T1000 (cell line): Measurements from ENCODE around the gene AHDC1.
"Not testable (repeated sequence)": the region's sequence is repeated elsewhere in the genome, so short reads cannot be mapped to it uniquely, and the experiment has no call there.

ENCODE experiments used
- DNase-seq: peaks from one replicate; lab custom pipeline; 2025; ENCODE audit warnings: mixed read lengths; lab: John Stamatoyannopoulos, UW

Gene AHDC1

DNA sequence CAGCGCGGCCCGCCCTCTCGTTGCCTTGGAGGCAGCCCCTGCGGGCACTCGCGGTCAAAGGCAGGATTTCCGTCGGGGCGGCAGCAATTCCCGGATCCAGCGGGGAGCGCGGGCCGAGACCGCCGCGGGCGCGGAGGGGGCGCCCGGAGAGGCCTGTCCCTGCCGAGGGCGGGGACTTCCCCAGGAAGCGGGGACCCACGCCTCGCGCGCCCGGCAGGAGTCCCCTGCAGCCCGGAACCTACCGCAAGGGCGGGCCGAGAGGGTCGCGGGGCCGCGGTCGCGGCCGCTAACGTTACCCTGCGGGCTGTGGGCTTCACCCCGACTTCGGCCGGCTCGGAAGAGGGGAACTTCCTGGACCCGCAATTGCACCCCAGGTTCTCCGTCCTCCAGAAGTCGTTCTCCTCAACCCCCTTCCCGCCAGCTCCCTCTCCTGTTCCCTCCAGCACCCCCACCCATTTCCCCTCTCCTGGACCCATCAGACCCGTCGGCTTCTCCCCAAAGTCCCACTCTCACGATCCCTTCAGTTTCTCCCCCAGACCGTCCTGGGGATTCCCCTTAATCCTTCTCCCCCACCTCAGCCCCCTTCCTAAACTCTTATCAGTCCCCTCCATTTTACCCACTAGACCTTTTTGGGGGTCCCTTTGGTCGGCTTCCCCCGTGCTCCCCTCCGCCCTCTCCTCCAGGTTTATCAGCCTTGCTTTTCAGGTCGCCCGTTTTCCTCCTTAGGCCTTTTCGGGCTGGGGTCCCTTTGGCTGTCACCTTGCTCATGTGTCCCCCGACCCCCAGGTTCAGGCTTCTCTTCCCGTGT is 30.4 kb upstream of the AHDC1 start:
- no peak for DNase-seq

- DNase-seq = no peak
These were observed 29.8 kb upstream of the AHDC1 start for GRCh38 chr1:27633640-27634176.

DNA sequence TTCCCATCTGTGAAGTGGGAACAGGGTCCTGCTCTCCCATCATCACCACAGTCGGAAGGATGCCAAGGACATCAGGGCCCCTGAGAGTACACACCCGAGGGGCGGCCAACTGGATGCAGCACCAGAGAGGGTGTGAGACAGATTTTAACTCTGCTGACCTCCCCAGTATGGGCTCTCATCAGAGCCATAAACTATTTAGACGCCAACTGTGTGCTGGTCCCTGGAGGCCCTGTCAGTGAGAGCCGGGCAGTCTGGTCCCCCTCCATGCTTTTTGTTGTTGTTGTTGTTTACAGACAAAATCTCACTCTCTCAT is 29.3 kb upstream of the AHDC1 start:
- DNase-seq = no peak

DNA sequence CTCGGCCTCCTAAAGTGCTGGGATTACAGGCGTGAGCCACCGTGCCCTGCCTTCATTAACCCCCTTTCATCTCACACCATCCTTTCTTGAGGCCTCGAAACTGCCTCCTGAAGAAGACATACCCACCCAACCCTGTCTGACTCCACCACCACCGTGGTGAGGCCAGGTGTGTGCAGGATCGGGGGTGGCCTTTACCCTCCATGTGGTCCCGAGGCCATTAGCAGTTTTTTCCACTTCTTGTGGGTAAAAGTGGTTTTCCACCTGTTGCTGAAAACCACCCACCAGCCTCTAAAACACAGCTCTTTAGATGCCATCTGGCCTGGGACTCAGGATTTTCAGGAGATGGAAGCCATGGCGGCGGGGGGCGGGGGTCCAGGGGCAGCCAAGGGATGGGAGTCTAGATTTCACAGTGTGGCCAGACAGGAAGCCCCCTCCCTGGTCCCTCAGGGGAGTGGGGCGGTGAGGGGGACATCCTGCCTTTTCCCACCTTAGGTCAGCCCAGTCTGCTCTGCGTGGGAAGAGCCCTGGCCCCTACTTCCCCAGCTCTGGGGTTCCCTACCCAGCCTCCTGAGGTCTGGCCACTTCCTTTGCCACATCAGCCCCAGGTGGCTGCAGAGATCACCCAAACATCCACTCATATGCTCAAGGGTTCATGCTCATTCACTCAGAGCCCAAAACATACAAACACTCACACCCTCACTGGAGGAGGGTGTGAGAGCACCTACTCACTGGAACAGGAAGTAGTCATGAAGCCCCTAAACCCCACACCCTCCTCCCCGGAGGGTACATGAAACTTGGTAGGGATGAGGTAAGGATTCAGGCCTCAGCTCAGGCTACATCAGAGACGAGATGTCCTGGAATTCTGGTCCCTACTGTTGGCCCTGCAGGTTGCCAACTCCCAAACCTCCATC is 28.7 kb upstream of the AHDC1 start:
- no peak for DNase-seq

DNA sequence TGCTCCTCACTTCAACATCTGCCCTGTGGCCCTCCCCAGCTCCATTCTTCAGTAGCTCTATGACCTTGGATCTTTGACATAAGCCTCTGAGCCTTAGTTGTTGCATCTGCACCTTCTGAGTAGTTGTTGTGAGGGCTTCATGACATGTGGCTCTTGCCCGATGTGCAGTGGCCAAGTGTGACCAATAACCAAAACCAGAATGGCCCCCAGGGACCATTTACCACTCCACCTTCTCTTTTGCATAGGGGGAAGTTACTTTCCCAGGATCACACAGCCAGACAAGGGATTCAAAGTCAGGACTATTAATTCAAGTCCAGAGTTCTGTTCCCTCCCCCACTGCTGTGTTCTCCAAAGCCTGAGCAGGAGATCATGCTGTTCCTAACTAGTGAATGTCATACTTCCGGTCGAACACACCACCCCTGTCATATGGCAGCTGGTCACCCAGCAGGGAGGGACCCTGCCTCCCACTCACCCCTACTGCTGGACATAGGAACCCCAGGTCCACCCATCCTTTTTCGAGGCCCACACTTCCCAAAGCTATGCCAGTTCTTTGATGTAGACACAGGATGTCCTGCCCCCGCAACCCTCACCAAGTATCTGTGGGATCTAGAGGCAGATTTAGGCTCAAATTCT is 27.0 kb upstream of the AHDC1 start:
- no peak for DNase-seq

DNA sequence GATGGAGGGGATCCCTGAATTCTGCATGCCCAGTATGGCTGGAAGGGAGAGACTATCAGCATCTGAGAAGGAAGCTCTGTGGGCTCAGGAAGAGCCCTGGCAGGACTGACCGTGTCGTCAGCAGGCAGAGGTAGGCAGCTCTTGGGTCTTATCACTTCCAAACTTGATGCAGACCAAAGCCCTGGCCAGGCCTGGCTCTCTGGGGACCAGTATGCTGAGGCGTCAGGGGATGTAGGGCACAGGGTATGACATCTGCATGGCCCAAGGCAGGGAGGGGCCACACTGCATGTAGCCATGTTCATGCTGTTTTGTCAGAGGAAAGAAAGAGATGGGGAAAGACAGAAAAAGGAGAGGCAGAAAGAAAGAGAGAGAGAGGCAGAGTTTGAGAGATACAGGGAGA is 24.8 kb upstream of the AHDC1 start:
- DNase-seq = no peak

DNA sequence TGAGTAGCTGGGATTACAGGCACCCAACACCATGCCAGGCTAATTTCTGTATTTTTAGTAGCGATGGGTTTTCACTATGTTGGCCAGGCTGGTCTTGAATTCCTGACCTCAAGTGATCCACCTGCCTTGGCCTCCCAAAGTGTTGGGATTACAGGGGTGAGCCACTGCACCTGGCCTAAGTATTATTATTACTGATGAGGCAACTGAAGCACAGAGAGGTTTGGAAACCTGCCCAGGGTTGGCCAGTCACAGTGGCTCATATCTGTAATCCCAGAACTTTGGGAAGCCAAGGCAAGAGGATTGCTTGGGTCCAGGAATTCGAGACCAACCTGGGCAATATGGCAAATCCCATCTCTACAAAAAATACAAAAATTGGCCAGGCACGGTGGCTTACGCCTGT is 23.8 kb upstream of the AHDC1 start:
- DNase-seq = not testable (repeated sequence)

- no peak for DNase-seq
These were observed 23.1 kb upstream of the AHDC1 start for GRCh38 chr1:27627061-27627460.

GRCh38 chr1:27626031-27626935 is 22.3 kb upstream of the AHDC1 start:
- no peak for DNase-seq

DNA sequence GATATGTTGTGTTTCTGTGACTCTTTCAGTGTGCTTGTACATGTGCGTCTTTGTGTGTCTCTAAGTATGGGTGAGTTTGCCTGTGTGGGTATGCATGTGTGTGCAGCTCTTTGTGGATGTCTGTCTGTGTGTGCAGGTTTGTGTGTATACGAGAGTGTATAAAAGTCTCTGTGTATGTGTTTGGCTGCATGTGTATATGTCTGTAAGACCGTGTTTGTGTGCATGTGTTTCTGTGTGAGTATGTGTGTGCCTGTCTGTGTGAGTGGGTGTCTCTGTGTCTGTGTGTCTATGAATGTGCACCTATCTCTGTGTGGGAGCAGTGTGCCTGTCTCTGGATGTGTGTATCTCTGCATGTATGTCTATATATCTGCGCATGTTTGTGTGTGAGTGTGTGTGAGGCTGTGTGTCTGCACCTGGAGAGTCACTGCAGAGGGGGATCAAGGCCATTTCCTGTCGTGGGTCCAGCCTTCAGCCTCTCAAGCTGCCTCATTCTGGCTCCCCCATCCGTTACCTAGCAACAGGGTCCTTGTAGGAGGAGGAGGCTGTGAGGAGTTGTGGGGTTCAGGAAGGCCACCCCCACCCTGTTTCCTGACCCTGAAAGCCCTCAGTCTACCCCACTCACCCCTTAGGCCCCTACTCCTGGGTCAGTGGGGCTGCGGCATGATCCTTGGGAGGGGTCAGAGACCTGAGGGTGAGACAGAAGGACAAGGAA is 20.7 kb upstream of the AHDC1 start:
- no peak for DNase-seq

DNA sequence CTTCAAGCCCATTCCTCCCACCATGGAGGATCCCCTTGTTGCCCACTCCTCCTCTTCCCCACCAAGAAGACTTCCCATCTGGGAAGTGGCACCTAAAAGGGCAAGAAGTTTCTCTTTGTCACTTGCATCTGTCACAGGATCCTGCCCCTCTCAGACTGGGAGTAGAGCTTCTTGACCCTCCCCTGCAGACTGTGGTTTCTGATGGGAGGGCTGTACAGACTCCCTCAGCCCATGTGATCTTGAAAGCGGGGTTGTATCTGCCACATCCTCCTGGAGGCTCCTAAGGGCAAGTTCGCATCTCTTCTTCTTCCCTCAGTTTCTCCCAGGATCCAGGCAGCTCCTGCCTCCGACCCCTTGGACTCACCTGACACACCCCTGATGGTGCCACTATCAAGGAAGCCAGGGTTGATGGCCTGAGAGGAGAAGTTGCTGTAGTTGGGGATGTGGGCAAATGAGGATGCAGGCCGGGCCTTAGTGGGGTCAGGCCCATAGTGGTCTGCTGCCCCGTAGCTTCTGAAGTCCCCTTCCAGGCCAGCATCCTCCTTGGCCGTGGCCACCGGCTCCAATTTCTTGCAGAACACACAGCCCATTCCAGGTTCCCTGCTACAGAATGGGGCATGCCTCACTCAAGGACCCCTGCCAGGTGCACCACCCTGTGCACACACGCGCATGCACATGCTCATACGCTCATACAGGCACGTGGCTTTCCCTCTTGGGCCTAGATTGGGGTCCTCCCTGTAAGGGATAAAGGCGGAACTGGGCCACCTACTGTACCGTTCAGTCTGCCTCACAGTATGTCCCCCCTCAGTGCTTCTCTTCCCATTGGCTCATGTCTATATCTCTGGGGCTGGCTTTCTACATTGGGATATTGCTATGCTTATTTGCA is 19.6 kb upstream of the AHDC1 start:
- no peak for DNase-seq

- no peak for DNase-seq
These were observed 18.9 kb upstream of the AHDC1 start for GRCh38 chr1:27622828-27623227.

DNA sequence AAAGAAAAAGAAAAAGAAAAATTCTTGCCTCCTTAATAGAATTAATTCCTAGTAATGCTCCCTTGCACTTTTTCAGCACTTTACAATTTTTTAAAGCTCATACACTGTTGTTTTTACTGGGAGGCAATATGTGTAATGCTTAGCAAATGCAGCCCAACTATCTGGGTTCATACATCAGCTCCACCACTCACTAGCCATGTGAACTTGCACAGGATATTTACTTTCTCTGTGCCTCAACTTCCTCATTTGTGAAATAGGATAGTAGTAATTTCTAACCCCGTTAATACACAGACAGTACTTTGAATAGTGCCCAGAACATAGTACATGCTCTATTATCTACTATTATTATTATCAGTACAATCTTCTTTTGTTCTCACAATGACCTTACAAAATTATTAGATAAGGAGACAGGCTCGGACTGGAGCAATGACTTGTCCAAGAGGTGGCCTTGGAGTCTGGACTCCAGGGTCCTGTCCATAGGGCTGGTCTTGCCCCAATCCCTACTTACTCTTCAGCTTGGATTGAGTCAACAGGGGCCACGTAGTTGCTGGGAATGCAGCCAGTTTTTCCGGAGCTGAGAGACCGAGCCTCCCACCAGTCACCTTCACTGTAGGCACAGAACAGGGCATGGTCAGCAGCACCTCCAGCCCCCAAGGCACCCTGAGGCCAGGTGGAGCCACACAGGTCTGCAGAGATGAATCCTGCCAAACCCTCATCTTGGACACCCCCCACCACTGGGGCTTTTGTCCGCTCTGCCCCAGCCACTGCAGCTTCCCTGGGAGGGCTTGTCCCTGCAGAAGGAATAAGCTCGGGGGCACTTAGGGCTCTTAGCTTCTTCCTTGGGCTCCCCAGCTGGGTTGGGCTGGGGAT is 17.3 kb upstream of the AHDC1 start:
- DNase-seq = no peak

DNA sequence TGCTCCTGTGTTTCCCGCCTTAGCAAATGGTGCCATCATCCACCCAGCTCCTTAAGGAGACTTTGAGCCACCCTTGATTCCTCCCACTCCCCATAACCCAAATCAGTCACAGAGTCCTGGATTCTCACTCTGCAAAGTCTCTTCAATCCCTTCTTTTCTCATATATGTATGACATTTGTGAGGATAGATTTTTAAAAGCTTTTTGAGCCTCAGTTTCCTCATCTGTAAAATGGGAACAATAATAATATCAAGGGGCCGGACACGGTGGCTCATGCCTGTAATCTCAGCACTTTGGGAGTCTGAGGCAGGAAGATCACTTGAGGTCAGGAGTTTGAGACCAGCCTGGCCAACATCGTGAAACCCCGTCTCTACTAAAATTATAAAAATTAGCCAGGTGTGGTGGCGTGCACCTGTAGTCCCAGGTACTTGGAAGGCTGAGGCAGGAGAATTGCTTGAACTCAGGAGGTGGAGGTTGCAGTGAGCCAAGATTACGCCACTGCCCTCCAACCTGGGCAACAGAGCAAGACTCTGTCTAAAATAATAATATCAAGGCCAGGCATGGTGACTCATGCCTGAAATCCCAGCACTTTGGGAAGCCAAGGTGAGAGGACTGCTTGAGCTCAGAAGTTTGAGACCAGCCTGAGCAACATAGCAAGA is 16.0 kb upstream of the AHDC1 start:
- DNase-seq = not testable (repeated sequence)

DNA sequence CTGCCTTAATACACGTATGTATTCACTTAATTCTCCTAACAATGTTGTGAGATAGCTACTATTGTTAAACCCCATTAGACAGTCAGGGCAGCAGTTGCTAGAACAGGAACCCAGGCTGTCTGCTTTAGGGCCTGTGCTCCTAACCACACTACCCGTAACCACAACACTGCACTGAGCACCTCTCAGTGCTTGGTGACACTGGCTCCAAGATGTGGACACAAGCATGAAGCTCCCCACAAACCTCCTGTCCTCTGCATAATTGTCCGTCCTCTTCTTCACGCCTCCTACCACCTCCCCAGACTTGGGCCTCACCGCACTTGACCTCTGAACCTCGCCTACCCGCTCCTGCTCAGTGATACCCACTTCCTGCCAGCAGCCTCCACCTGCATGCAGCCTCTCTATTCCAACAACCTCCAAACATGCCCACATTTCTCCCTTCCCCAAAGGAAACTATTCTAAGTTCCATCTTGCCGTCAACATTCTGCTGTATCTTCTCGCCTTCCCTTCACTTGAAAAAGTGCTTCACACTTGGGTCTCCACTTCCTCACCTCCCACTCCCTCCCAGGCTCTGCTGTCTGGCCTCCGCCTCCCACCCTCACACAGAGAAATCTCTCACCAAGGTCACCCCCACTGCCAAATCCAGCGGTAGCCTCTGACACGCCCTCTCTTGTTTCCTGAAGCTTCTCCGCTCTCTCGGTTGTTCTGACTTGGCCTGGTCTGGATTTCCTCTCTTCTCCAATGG is 14.6 kb upstream of the AHDC1 start:
- no peak for DNase-seq

GRCh38 chr1:27617420-27617819 is 13.5 kb upstream of the AHDC1 start:
- no peak for DNase-seq

DNA sequence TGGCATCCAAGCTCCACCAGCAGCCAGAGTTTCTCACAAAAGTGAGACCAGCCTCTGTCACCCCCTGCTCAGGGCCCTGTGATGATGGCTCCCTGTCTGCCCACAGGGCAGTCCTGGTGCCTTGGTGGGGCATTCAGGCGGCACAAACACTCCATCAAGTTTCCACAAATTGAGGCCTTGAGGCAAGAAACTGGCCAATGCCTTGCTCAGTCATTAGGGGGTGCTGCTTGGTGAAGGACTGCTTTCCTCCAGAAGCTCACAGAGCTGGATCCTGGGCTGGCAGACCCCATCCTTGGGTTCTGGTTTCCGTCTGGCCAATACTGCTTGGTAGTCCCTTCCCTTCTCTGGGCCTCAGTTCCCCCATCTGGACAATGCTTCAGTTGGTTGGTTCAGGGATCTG is 12.5 kb upstream of the AHDC1 start:
- DNase-seq = no peak
